Small intestine (tissue), 7 donors: ENCODE data around the gene DGKH. TPM values are rescaled to one million over a fixed set of nuclear protein-coding genes. Genes with fewer than 3 reads are reported as not detected.

Source experiments
- DNase-seq, 2 donors: peaks; one replicate each; pipeline versions ENCODE4 v3.0.0 to v3.0.0-alpha.2; 2013
- FAIRE-seq: peaks from 2 replicates; lab custom pipeline; 2012; peaks lifted over from hg19 to GRCh38; lab: Jason Lieb, UNC
- H3K27ac ChIP-seq, 3 donors: one replicate each; pipeline ENCODE4 v1.5.1; 2013; ENCODE audit warnings: low read length in 2 of 3, mild to moderate bottlenecking in 2 of 3, control low read depth in 1 of 3, inconsistent platforms in 1 of 3, low read depth in 1 of 3, moderate library complexity in 1 of 3
- H3K27me3 ChIP-seq, 3 donors: one replicate each; pipeline ENCODE4 v1.6.1; 2013; ENCODE audit warnings: low read length in 3 of 3, inconsistent platforms in 1 of 3; ENCODE audit not compliant: control insufficient read depth in 3 of 3, insufficient read depth in 3 of 3
- H3K36me3 ChIP-seq, 3 donors: one replicate each; pipeline ENCODE4 v1.6.1; 2013; ENCODE audit warnings: low read length in 3 of 3, inconsistent platforms in 1 of 3, low read depth in 1 of 3, mild to moderate bottlenecking in 1 of 3, moderate library complexity in 1 of 3; ENCODE audit not compliant: control insufficient read depth in 3 of 3, insufficient read depth in 2 of 3
- H3K4me1 ChIP-seq, 3 donors: one replicate each; pipeline ENCODE4 v1.6.1; 2013; ENCODE audit warnings: low read length in 2 of 3, inconsistent platforms in 1 of 3, low read depth in 1 of 3, mild to moderate bottlenecking in 1 of 3, moderate library complexity in 1 of 3; ENCODE audit not compliant: control insufficient read depth in 3 of 3, insufficient read depth in 2 of 3
- H3K4me3 ChIP-seq, 3 donors: one replicate each; pipeline ENCODE4 v1.5.1; 2013; ENCODE audit warnings: low read length in 3 of 3, control low read depth in 1 of 3, inconsistent platforms in 1 of 3, low read depth in 1 of 3, mild to moderate bottlenecking in 1 of 3, moderate library complexity in 1 of 3
- H3K9me3 ChIP-seq, 2 donors: one replicate each; pipeline ENCODE4 v1.6.1; 2013; ENCODE audit warnings: low read depth in 1 of 2, low read length in 1 of 2; ENCODE audit not compliant: control insufficient read depth in 2 of 2, insufficient read depth in 1 of 2
- WGBS, 3 donors: extraction: QIAGEN DNeasy Blood & Tissue Kit; methylation state at CpG; one replicate each; pipeline ENCODE4 v1.1.7; 2013; 5-methylcytosine and 5-hydroxymethylcytosine counted together
- polyA plus RNA-seq, 4 donors: library from polyadenylated mRNA; stranded (reverse) in 3 of 4; unstranded in 1 of 4; fragments of 200-250 nt in 3 of 4; fragments of 120-200 nt in 1 of 4; gene quantifications; one replicate each; pipeline versions ENCODE4 v1.2.1 to v1.2.3, GENCODE V29; 2013
- donor health status: healthy with polysubstance abuse.
- donor health status: control.
- donor health status: control.
- donor health status: Bipolar disorder and iron deficiency.
- donor health status: healthy.

DGKH gene
- polyA plus RNA-seq, 4 donors, result 0.45 to 4.5 (median 2.0) TPM

DNA sequence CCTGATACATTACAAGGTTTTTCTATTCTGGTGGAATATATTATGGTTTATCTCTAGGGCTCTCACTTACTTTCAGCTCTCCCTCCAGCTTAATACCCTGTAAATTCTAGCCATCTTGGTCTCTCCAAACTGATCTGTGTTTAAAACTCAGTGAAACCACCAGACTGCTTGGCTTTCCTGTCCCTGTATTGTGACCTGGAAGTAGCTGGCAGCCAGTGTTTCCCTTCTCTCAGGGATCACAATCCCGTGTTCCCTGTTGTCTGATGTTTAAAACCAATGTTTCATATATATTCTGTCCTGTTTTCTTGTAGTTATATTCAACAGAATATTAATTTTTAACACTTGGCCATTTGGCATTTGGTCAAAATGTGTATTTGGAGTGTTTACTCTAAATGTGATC is 231.5 kb downstream of the DGKH start:
- Histone ChIP-seq H3K4me1 (peaks cover 2 to 13% (median 6%) of the 10 kb centered on the region in 3 donors), H3K27ac (no peak overlapping the region), H3K4me3 (no peak overlapping the region), H3K36me3 (peaks cover 0 to 2% (median 0%) of the 10 kb centered on the region in 3 donors), H3K27me3 (no peaks in the 10 kb centered on the region), H3K9me3 (no peaks in the 10 kb centered on the region)
- DNase-seq (no peak), FAIRE-seq (no peak)
- 45 to 71% (median 61%) methylated on average over 1 of the region's 1 CpG for WGBS, 3 donors

DNA sequence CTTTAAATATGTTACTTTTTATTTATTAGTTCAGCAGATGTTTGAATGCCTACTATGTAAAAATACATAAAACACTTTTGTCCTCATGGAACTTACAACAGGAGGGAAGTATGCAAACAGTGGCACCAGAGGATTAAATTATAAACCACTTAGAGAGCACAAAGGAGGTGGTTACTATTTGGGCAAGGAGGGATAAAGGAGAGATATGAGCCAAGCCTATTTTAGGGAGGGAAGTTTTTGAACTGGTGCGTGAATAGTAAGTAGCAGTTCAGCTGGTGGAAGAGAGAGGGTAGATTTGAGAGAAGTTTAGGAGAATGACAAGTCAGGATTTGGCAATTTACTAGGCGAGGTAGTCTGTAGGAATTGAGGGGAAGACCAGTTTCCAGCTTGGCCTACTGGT is 232.1 kb downstream of the DGKH start:
- no peak overlapping the region for H3K4me3 ChIP-seq
- peaks cover 2 to 10% (median 6%) of the 10 kb centered on the region in 3 donors for H3K4me1 ChIP-seq
- peaks cover 0 to 2% (median 0%) of the 10 kb centered on the region in 3 donors for H3K36me3 ChIP-seq
- no peak overlapping the region for H3K27ac ChIP-seq
- DNase-seq (no peak), FAIRE-seq (no peak)
- no peaks in the 10 kb centered on the region for H3K9me3 ChIP-seq
- WGBS, 3 donors, result 89 to 95% (median 93%) methylated on average over 2 of the region's 2 CpGs
- no peaks in the 10 kb centered on the region for H3K27me3 ChIP-seq

DNA sequence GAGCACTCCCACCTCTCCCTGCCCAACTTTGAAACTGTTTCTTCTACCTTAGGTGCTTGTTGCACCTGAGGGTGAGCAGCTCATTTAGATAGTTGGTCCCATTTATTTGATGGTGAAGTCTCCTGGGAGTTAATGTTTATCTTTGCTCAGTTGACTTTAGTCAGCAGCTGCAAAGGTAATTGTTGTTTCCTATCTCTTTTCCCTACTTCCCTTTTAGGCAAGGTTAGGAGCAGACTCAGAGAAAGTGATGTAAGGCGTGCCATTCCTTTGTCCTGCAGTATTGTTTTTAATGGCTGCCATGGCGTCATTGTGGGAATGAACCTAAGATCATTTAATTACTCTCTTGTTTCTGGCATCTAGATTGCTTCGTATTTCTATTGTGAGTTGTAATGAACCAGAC is 235.1 kb downstream of the DGKH start:
- Histone ChIP-seq H3K9me3 (no peaks in the 10 kb centered on the region), H3K4me1 (peaks cover 2 to 8% (median 6%) of the 10 kb centered on the region in 3 donors), H3K36me3 (peaks cover 0 to 4% (median 2%) of the 10 kb centered on the region in 3 donors), H3K27ac (no peak overlapping the region), H3K4me3 (no peak overlapping the region), H3K27me3 (no peaks in the 10 kb centered on the region)
- WGBS, 3 donors, result 40 to 80% (median 54%) methylated on average over 3 of the region's 3 CpGs
- DNase-seq (peak; percentile 33 to 51), FAIRE-seq (no peak)

DNA sequence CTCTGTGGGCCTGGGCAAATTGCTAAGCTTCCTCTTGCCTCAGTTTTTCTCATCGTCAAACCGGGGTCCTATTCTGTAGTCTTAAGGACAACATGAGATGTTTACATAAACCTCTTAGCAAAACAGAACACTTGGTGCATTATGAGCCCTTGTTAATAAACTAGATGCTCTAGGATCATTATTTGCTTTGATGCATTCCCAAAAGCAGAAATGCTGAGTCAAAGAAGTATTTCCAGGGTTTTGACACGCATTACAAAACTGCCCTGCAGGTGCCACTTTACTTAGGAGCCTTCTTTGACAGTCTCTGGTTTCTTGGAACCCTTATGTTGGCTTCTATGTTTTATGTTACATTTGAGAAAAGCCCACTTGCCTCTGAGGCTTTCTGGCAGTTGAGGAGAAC is 235.6 kb downstream of the DGKH start:
- Histone ChIP-seq H3K4me3 (no peak overlapping the region), H3K9me3 (no peaks in the 10 kb centered on the region), H3K36me3 (peaks cover 0 to 4% (median 2%) of the 10 kb centered on the region in 3 donors), H3K27me3 (no peaks in the 10 kb centered on the region), H3K4me1 (peaks cover 2 to 8% (median 6%) of the 10 kb centered on the region in 3 donors), H3K27ac (no peak overlapping the region)
- DNase-seq (no peak), FAIRE-seq (no peak)
- WGBS, 3 donors, result 81 to 92% (median 88%) methylated on average over 3 of the region's 3 CpGs

Other genes with a start within 250 kb of the DGKH start
- 10 to 100 TPM in 1 of 4 donors, 1 to 10 TPM in 3; 3.8 to 11.5 (median 6.0) TPM for gene VWA8, start 87.5 kb upstream of the DGKH start, polyA plus RNA-seq
- 10 to 100 TPM in 1 of 4 donors, 1 to 10 TPM in 3; 2.4 to 26.4 (median 4.9) TPM for gene AKAP11, start 223.5 kb downstream of the DGKH start, polyA plus RNA-seq